ENCODE results near the gene SPEN. TPM values are rescaled to one million over a fixed set of nuclear protein-coding genes. Genes with fewer than 3 reads are reported as not detected.

The SPEN gene
- total RNA-seq, 1 donor from 2014 or later, result 20.8 TPM

DNA sequence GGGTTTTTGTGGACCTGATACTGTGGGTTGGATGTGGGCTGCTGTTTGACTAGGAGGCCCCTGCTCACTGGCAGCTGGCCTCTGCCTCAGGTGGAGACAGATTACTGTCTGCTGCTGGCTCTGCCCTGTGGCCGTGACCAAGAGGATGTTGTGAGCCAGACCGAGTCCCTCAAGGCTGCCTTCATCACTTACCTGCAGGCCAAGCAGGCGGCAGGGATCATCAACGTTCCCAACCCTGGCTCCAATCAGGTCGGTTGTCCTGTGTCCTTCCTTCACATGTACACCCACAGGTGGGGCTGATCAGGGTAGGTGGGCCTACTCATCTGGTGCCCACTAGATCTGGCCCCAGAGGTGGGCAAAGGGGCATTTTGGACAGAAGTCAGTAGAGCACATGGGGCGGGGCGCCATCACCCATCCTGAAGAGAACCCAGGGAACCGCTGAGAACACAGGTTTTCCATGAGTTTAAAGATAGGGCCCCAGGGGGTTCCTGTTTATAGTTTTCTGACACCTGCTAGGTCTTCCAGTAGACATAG lies 91.2 kb downstream of the SPEN start:
- H3K27me3 ChIP-seq (ENCODE audit: low read depth), result no peaks in the 10 kb centered on the region
- TF ChIP-seq, protein P1, sequence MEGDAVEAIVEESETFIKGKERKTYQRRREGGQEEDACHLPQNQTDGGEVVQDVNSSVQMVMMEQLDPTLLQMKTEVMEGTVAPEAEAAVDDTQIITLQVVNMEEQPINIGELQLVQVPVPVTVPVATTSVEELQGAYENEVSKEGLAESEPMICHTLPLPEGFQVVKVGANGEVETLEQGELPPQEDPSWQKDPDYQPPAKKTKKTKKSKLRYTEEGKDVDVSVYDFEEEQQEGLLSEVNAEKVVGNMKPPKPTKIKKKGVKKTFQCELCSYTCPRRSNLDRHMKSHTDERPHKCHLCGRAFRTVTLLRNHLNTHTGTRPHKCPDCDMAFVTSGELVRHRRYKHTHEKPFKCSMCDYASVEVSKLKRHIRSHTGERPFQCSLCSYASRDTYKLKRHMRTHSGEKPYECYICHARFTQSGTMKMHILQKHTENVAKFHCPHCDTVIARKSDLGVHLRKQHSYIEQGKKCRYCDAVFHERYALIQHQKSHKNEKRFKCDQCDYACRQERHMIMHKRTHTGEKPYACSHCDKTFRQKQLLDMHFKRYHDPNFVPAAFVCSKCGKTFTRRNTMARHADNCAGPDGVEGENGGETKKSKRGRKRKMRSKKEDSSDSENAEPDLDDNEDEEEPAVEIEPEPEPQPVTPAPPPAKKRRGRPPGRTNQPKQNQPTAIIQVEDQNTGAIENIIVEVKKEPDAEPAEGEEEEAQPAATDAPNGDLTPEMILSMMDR (IDR thresholded peaks at IDR 0.05; ENCODE audit: borderline replicate concordance), result no peak
- intact Hi-C loops (cut with micrococcal nuclease), result no loop called here
- no peak overlapping the region for H3K4me3 ChIP-seq
- peaks cover 22% of the 10 kb centered on the region for H3K4me1 ChIP-seq
- H3K9me3 ChIP-seq (replicated peaks), result no peaks in the 10 kb centered on the region
- peak overlapping the region; percentile 52 for H3K27ac ChIP-seq (replicated peaks)
- no peak for DNase-seq
- H3K36me3 ChIP-seq, result peaks cover 100% of the 10 kb centered on the region

- Histone ChIP-seq H3K36me3 (peaks cover 100% of the 10 kb centered on the region), H3K9me3 (replicated peaks) (no peaks in the 10 kb centered on the region), H3K4me1 (peaks cover 22% of the 10 kb centered on the region), H3K4me3 (no peak overlapping the region), H3K27ac (replicated peaks) (peak overlapping the region; percentile 52), H3K27me3 (ENCODE audit: low read depth) (no peaks in the 10 kb centered on the region)
- intact Hi-C loops (cut with micrococcal nuclease), result no loop called here
- TF ChIP-seq, protein P1 (IDR thresholded peaks at IDR 0.05; ENCODE audit: borderline replicate concordance), result no peak
- no peak for DNase-seq
Measured at GRCh38 chr1:15939181-15940109, 91.9 kb downstream of the SPEN start.

DNA sequence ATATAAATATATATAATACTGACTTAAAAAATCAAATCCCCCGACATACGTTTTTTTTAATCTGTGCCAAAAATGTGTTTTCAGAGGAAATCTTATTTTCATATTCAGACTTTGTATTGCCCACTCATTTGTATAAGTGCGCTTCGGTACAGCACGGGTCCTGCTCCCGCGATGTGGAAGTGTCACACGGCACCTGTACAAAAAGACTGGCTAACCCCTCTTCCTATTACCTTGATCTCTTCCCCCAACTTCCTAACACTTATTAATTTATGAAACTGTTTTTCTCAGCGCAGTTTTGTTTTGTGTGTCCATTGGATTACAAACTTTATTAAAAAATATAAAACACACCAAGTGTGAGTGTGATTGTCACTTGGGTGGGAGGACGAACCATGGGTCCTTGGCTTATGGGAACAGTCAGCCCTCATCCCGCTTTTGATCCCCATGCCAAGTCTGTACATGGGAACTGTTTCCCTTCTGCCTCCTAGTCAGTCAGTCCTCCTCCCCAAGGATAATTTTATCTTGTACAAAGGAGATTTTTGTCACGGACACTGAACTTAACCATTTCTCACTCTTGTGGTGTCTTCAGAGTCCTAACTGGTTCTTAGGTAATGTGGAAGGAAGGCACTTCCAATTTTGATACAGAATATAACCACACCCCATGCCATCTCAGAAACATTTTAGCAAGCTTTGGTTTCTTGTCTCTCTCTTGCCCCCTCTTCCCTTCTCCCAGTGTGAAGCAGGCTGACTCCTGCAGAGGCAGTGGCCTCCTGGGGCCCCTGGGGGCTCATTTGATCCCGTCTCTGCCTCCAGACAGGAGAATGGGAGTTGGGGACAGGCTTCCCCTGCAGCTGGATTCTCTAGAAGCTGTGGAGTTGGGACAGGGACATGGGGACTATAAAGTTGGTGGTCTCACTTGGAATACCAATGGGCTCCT lies 92.9 kb downstream of the SPEN start:
- no peaks in the 10 kb centered on the region for H3K9me3 ChIP-seq (replicated peaks)
- H3K4me3 ChIP-seq, result no peak overlapping the region
- intact Hi-C loops (cut with micrococcal nuclease), result no loop called here
- DNase-seq, result no peak
- H3K4me1 ChIP-seq, result peaks cover 22% of the 10 kb centered on the region
- TF ChIP-seq, protein P1 (IDR thresholded peaks at IDR 0.05; ENCODE audit: borderline replicate concordance), result no peak
- H3K36me3 ChIP-seq, result peaks cover 100% of the 10 kb centered on the region
- H3K27me3 ChIP-seq (ENCODE audit: low read depth), result no peaks in the 10 kb centered on the region
- H3K27ac ChIP-seq (replicated peaks), result no peak overlapping the region

- no peak for DNase-seq
- H3K4me3 ChIP-seq, result no peak overlapping the region
- intact Hi-C loops (cut with micrococcal nuclease), result no loop called here
- H3K36me3 ChIP-seq, result peaks cover 100% of the 10 kb centered on the region
- no peaks in the 10 kb centered on the region for H3K27me3 ChIP-seq (ENCODE audit: low read depth)
- TF ChIP-seq, protein P1 (IDR thresholded peaks at IDR 0.05; ENCODE audit: borderline replicate concordance), result no peak
- no peak overlapping the region for H3K27ac ChIP-seq (replicated peaks)
- H3K9me3 ChIP-seq (replicated peaks), result no peaks in the 10 kb centered on the region
- H3K4me1 ChIP-seq, result peaks cover 22% of the 10 kb centered on the region
Measured at GRCh38 chr1:15941044-15941840, 93.7 kb downstream of the SPEN start.

Measured in left ventricle myocardium inferior (tissue), 1 donor.